Fibroblast of pulmonary artery (primary cell): ENCODE results near the gene WFDC9.
"Not testable (repeated sequence)": the region's sequence is repeated elsewhere in the genome, so short reads cannot be mapped to it uniquely, and the experiment has no call there.

Experiments
- DNase-seq: peaks from one replicate; pipeline ENCODE4 v3.0.0-alpha.2; 2010; ENCODE audit warnings: low read depth
- H3K4me3 ChIP-seq: replicated peaks from 2 replicates; pipeline ENCODE4 v1.5.1; 2011; ENCODE audit warnings: low read depth, mild to moderate bottlenecking, control low read depth, low read length, moderate library complexity
- TF ChIP-seq, protein P1 (sequence below): IDR thresholded peaks from 2 replicates; pipeline ENCODE4 v1.5.1; 2011; ENCODE audit warnings: mild to moderate bottlenecking, control low read depth, low read length, inconsistent platforms; ENCODE audit errors: missing control alignments

WFDC9 gene

DNA sequence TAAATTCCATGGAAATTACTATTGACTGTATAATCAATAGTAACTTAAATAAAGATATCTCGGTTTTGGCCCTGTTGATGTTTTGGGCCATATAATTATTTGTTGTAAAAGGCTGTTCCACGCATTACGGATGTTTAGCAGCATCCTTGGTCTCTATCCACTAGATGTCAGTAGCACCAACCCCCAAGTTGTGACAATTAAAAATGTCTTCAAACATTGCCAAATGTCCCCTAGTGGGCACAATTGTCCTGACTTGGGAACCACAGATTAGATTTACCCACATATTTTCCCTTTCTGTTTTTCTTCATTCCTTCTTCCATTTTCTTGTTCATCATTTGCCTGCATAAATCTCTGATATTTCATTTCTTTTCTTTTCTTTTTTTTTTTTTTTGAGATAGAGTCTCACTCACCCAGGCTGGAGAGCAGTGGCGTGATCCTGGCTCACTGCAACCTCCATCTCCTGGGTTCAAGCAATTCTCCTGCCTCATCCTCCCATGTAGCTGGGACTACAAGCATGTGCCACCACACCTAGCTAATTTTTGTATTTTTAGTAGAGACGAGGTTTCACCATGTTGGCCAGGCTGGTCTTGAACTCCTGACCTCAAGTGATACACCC lies 38.4 kb downstream of the WFDC9 start:
- TF ChIP-seq, protein P1, sequence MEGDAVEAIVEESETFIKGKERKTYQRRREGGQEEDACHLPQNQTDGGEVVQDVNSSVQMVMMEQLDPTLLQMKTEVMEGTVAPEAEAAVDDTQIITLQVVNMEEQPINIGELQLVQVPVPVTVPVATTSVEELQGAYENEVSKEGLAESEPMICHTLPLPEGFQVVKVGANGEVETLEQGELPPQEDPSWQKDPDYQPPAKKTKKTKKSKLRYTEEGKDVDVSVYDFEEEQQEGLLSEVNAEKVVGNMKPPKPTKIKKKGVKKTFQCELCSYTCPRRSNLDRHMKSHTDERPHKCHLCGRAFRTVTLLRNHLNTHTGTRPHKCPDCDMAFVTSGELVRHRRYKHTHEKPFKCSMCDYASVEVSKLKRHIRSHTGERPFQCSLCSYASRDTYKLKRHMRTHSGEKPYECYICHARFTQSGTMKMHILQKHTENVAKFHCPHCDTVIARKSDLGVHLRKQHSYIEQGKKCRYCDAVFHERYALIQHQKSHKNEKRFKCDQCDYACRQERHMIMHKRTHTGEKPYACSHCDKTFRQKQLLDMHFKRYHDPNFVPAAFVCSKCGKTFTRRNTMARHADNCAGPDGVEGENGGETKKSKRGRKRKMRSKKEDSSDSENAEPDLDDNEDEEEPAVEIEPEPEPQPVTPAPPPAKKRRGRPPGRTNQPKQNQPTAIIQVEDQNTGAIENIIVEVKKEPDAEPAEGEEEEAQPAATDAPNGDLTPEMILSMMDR = peak; percentile 58
- no peak overlapping the region for H3K4me3 ChIP-seq
- peak; percentile 47 for DNase-seq

DNA sequence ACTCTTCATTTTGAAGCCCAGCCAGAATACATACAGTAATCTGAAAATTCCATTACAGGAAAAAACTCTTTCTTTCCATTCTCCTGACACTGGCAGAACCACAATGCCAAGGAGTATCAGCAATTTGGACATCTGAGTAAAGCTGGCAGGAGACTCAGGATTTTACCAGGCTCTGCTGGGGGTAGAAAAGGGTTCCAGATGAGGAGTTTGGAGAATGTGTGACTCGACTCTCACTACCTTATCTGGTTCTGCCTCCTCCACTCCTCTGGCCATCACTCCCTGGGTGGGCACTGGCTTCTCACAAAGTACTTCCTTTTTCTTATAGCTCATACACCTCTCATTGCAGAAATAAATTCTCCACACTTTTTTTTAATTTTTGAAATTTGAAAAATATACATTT lies 41.4 kb downstream of the WFDC9 start:
- DNase-seq = no peak

DNA sequence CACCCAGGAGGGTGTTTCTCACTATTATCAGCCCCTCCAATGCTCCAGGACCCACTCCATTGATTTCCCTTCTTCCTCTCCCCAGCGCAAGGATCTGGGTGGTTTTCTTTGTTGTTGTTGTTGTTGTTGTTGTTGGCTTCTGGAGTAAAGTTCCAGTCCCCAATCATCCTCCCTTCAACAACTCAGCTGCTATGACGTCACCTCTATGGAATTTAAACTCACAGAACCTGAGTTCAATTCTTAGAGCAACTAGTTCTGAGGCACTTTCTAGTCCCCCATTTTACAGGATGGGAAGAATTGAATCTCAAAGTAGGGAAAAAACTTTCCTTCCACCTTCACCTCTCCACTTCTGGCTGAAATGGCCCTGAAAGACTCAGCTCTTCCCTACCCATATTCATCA lies 42.3 kb downstream of the WFDC9 start:
- no peak for DNase-seq
- TF ChIP-seq, protein P1 = no peak
- no peak overlapping the region for H3K4me3 ChIP-seq

More for the DNA sequence above, 41.4 kb downstream of the WFDC9 start:
- no peak overlapping the region for H3K4me3 ChIP-seq
- TF ChIP-seq, protein P1 = no peak

DNA sequence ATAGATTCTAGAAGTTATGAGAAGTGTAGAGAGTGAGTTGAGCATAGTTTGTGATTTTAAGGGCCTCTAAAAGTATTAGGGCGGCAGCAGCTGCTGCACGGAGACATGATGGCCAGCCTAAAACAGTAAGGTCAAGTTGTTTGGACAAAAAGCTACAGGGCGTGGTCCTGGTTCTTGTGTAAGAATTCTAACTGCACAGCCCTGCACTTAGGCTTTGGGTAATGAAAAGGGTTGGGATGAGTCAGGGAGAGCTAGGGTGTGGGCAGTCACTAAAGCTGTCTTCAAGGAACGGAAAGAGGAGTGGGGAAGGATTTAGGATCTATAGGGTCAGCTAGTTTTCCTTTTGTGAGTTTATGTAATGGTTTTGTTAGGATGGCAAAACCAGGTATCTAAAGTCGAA lies 45.1 kb downstream of the WFDC9 start:
- not testable (repeated sequence) for H3K4me3 ChIP-seq, DNase-seq

DNA sequence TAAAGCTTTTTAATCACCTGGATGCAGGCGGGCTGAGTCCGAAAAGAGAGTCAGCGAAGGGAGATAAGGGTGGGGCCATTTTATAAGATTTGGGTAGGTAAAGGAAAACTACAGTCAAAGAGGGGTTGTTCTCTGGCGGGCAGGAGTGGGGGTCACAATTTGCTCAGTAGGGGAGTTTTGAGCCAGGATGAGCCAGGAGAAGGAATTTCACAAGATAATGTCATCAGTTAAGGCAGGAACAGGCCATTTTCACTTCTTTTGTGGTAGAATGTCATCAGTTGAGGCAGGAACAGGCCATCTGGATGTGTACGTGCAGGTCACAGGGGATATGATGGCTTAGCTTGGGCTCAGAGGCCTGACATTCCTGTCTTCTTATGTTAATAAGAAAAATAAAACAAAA lies 46.8 kb downstream of the WFDC9 start:
- H3K4me3 ChIP-seq, DNase-seq: not testable (repeated sequence)

DNA sequence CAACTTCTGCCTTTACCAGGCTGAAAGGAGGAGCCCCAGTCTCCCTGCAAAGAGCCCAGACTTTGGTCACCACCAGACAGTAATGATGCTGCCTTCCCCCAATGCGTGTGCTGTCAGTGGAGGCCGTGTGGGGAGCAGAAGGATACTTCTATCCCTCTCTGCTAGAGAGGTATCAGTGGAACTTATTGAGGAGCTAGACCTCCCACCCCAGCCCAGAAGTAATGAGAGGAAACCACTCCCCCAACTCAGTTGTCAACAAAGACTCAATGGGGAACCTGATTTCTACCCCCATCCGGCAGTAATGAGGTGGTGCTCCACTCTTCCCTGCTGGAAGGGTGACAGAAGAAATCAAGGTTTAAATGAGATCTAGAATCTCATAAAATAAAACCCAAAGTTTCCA lies 47.6 kb downstream of the WFDC9 start:
- no peak for DNase-seq
- TF ChIP-seq, protein P1 = no peak
- no peak overlapping the region for H3K4me3 ChIP-seq

DNA sequence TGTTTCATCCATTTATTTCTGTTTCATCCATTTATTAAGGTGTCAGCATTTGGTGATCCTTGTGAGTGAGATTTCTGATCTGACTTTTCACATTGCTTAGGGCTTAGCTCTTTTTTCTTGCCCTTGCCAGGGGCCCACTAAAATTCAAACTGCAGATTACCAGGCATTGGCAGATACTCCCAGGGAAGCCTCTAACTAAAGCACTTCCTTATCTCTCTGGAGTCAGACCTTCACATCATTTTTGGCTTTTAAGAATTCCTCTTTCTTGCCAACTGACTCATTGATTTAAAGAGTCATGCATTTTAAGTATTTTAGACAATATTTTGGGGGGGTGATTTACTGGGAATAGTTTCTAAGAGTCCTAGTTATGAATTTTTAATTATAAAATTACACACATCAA lies 49.4 kb downstream of the WFDC9 start:
- DNase-seq = no peak
- H3K4me3 ChIP-seq = no peak overlapping the region
- TF ChIP-seq, protein P1 = no peak

DNA sequence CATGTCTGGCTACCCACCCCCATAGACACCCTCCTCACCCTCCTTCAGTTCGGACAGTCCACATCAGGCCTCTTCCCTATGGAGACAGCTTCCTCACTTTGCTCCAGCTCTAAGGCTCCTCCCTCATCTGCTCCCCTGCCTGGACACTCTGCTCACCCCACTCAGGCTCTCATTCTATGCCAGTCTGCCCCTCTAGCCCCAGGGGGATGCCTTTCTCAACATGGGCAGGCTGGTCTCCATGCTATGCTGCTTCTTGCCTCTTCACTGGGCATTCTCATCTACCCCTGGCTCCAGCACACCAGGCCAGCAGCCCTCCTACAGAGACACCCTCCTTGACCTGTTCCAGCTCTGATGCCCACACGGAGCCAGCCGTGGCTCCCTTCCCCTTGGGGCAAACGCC lies 51.9 kb downstream of the WFDC9 start, which contains the start of gene WFDC8:
Gene WFDC8, minus strand, starts transcription at position 101 of the 400 bp plus-strand sequence. Its CDS starts 37 bp downstream, at position 64.
- H3K4me3 ChIP-seq = no peak within 1 kb of the TSS
- TF ChIP-seq, protein P1 = no peak
- DNase-seq = no peak
